Measurements from ENCODE around the gene TXNRD2.
A peak's percentile ranks its signal among the peaks of the same experiment; 100 is the strongest.
"Not testable (repeated sequence)": the region's sequence is repeated elsewhere in the genome, so short reads cannot be mapped to it uniquely, and the experiment has no call there.

TXNRD2 gene

DNA sequence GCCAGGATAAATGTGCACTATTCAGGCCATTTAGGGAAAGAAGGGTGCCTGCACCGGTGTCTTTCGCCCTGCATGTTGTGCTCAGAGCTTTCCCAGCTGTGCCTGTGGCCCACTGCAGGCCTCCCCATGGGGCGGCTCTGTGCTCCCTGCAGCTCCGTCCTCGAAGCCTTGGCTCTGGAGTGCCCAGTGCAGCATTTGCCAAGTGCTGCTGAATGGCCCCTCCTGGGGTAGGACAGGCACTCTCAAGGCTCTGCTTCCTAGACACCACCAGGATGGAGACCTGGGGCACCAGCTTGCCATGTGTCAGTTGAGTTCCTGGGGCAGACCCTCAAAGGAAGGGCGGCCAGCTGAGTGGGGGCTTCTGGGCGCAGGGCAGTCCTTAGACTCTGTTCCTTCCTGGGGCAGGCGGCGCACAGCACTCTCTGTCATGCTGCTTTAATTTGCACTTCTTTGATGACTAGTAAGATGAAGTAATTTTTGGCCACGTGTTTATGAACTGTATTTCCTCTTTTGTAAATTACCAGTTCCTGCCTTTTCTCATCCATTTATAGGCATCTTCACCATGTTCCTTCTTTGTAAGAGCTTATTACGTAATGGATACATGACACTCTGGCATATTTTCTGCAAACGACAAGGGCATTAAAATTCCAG is 54.9 kb downstream of the TXNRD2 start:
- peak; percentile 62 for DNase-seq
- no peak overlapping the region for H3K4me3 Mint-ChIP-seq
- CTCF ChIA-PET, result interaction anchor here (1.1 to 2.2 kb wide), 3 partner anchors 9 to 156 kb away, joined by 3 to 11 read pairs (median 6); no protein-coding TSS in a partner anchor

DNA sequence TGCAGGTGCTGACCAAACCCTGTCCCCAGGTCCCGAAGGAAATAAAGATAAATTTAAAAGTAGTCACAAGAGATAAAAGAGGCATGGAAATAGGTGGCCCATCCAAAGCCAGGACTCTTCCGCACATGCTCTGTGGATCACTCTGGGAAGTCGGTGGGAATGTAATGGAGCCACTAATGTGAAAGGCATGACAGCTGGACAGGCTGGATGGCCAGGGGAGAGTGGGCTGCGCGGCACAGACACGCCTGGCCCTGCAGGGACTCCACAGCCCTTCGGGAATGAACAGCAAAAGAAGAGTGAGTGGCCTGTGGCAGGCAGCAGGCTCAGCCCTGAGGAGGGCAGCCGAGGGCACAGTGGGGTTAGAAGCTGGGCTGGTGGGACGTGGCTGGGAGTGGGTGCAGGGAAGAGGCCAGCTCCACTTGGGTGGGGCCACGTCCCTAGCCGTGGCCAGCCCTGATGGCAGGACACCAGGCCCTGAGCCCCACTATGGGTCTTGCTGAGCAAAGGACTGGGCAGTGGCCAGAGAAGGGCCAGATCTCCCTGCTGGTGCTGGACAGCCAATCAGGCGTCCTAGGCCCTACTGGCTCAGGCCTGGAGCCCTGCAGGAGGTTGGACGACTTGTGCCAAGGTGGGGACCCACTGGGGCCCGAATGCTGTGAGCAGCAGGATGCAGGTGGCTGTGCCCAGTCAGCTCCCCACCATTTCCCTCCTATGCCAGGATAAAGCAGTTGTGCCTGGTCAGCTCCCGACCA is 55.6 kb downstream of the TXNRD2 start:
- DNase-seq, result no peak
- H3K4me3 Mint-ChIP-seq, result no peak overlapping the region
- H3K27me3 Mint-ChIP-seq, result no peaks in the 10 kb centered on the region
- H3K36me3 Mint-ChIP-seq, result peaks cover 1% of the 10 kb centered on the region
- H3K27ac Mint-ChIP-seq, result no peak overlapping the region
- peaks cover 39% of the 10 kb centered on the region for H3K4me1 Mint-ChIP-seq
- CTCF ChIA-PET, result interaction anchor here (1.1 to 2.2 kb wide), 3 partner anchors 10 to 156 kb away, joined by 3 to 11 read pairs (median 6); no protein-coding TSS in a partner anchor
- no peaks in the 10 kb centered on the region for H3K9me3 Mint-ChIP-seq

More for the DNA sequence above, 54.9 kb downstream of the TXNRD2 start:
- Mint-ChIP-seq H3K4me1 (peaks cover 47% of the 10 kb centered on the region), H3K9me3 (no peaks in the 10 kb centered on the region), H3K27me3 (no peaks in the 10 kb centered on the region), H3K27ac (peak overlapping the region; percentile 91), H3K36me3 (peaks cover 1% of the 10 kb centered on the region)

DNA sequence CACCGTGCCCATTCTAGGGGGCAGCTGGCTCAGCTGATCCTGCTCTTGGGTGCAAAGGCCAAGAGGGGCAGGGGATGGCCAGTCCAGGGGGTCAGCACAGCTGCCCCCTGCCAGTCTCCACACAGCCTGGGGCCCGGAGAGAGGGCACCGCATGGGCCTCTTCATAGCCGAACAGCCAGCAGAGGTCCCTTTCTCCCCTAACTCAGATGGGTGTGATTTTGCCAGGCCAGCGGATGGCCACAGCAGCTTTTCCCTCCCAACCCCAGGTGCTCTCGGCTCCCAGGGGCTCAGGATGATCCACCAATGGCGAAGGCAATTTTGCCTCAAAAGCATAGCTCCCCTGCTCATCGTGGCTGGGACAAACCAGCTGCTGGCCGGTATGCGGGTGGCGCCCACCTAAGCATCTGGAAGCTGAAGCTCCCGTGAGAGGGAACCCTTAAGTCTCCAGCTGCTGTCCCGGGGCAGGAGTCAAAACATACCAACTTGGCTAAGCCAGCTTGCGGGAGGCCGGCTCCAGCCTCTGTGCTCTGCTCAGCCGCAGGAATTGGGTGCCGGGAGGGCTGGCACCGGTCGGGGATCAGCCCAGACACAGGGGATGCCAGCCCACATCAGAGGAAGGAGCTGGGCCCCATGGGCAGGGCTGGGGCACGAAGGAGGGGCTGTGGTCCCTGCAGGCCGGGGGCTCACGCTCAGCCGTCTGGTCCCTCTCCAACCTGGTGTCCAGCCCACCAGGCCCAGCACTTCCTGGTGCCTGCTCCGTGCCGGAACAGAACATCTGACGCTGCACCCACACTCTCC is 56.5 kb downstream of the TXNRD2 start:
- CTCF ChIA-PET, result no interaction called here
- DNase-seq, result no peak
- Mint-ChIP-seq H3K27me3 (no peaks in the 10 kb centered on the region), H3K9me3 (no peaks in the 10 kb centered on the region), H3K27ac (no peak overlapping the region), H3K4me3 (no peak overlapping the region), H3K4me1 (peaks cover 31% of the 10 kb centered on the region), H3K36me3 (peaks cover 1% of the 10 kb centered on the region)

DNA sequence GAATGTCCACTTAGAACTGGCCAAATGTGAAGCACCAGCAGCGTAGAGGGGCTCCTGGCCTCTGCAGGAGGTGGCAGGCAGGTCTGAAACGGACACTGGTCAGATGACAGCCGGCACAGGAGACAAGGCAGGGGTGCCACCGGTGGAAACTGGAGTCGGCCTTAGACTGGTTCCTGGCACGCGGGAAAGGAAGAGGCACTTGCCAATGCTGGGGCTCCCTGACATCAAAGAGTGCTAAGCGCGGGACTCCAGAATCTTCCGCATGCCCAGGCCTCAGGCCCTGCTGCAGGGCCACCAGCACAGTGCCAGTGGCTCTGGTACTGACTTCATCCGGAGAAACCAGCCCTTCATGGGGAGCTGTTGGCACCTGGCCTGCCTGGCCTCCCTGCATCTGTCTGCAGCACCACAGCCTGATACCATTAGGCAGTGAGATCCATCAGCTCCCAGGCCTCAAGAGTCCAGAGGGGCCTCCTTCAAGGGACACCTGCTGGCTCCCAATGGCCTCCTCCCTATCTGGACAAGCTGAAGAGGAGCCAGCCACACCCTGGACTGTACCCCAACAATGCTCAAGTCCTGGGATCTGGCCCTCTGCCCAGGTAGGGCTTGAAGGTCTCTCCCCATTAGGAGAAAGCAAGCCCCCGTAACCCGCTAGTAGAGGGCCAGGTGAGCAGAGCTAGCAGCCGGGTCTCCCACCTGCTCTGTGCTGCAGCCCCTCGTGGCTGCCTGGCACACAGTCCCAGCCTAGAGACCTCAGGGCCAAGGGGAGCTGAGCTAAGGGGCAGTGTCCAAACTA is 57.3 kb downstream of the TXNRD2 start:
- H3K4me1 Mint-ChIP-seq, result peaks cover 24% of the 10 kb centered on the region
- H3K4me3 Mint-ChIP-seq, result no peak overlapping the region
- CTCF ChIA-PET, result no interaction called here
- no peak overlapping the region for H3K27ac Mint-ChIP-seq
- no peak for DNase-seq
- no peaks in the 10 kb centered on the region for H3K27me3 Mint-ChIP-seq
- H3K36me3 Mint-ChIP-seq, result peaks cover 1% of the 10 kb centered on the region
- H3K9me3 Mint-ChIP-seq, result no peaks in the 10 kb centered on the region

DNA sequence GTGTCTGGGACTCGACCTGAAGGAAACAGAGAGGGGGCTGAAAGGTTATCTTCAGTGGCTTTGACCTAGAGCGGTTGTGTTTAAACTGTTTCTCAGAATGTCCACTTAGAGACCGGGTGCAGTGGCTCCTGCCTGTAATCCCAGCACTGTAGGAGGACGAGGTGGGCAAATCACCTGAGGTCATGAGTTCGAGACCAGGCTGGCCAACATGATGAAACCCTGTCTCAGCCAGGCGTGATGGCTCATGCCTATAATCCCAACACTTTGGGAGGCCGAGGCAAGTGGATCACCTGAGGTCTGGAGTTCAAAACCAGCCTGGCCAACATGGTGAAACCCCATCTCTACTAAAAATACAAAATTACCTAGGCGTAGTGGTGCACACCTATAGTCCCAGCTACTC is 58.2 kb downstream of the TXNRD2 start:
- CTCF ChIA-PET, H3K36me3 Mint-ChIP-seq, H3K9me3 Mint-ChIP-seq, DNase-seq, H3K27ac Mint-ChIP-seq, H3K4me3 Mint-ChIP-seq, H3K27me3 Mint-ChIP-seq: not testable (repeated sequence)
- H3K4me1 Mint-ChIP-seq, result peaks cover 24% of the 10 kb centered on the region

DNA sequence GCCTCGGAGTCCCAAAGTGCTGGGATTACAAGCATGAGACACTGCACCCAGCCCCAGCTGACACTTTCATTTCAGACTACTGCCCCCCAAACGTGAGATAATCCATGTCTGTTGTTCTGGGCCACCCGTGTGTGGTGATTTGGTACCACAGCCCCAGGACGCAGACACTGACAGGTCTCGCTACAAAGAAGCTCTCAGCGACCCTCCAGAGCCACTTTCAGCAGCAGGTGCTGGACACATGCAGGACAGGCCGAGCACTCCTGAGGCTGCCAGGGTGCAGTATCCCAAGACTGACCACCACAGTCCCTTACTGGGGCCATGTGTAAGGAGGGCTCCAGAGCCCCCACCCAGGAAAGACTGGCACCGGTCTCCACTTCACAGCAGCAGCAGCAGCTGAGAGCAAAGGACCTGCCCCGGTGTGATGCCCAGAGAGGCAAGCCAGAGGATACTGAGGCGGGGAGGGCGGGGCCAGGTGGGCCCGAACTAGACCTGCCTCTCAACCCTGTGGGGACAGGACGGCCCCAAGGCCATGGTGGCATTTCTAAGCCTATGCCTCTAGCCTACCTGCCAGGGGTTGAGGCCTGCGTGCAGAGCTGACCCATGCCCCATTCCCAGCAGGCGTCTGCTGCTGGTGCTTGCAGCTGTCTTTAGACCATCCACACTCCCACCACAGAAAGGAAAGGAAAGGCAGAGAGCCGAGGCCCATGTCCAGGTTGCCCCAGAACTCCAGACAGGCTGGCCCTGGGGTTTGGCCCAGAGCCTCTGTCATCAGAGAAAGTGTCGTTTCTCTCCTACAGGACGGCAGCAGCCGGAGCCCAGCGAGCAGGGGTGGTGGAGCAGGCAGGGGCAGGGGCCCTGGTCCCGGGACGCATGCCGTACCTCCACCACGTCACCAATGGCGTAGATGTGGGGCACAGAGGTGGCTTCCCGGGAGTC is 58.9 kb downstream of the TXNRD2 start:
- H3K27ac Mint-ChIP-seq, result no peak overlapping the region
- H3K4me1 Mint-ChIP-seq, result peaks cover 22% of the 10 kb centered on the region
- no peaks in the 10 kb centered on the region for H3K9me3 Mint-ChIP-seq
- H3K4me3 Mint-ChIP-seq, result no peak overlapping the region
- H3K27me3 Mint-ChIP-seq, result no peaks in the 10 kb centered on the region
- no peak for DNase-seq
- H3K36me3 Mint-ChIP-seq, result peaks cover 1% of the 10 kb centered on the region
- CTCF ChIA-PET, result interaction anchor here (1.1 kb wide), 1 partner anchor 27 kb away, joined by 4 read pairs; no protein-coding TSS in a partner anchor

DNA sequence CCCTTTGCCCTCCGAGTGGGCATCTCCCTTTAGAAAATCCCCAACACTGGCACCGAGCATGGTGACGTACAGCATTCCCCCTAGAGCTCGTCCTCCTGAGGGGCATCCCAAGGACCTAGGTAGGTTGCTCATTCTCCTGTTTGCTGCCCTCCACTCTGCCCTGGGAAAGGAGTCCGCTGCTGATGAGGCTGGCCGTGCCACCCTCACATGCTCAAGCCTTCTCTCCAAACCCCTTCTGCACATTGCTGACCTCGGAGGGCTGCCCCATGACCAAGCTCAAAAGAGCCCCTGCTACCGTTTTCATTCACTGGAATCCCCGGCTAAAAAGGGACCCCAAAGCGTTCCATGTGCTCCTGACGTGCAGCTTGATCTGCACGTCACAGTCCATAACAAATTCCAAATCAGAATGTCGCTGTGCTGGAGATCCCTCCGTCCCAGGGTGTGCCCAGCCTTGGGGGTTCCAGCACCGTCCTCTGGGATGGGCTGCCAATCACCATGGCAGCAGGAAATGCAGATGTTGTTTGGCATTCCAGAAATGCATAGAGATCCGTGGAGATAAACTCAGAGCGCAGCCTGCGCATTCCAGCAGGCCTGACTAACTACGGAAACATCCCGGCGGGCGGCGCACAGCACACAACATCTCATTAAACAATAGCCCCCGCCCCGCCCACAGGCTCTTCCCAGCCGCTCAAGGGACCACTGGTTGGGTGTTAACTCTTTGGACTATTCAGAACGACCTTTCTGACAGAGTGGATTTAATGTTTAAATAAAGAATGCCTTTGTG is 60.6 kb downstream of the TXNRD2 start:
- Mint-ChIP-seq H3K27me3 (no peaks in the 10 kb centered on the region), H3K36me3 (no peaks in the 10 kb centered on the region), H3K27ac (no peak overlapping the region), H3K4me3 (no peak overlapping the region), H3K4me1 (peaks cover 5% of the 10 kb centered on the region), H3K9me3 (no peaks in the 10 kb centered on the region)
- CTCF ChIA-PET, result no interaction called here
- no peak for DNase-seq

DNA sequence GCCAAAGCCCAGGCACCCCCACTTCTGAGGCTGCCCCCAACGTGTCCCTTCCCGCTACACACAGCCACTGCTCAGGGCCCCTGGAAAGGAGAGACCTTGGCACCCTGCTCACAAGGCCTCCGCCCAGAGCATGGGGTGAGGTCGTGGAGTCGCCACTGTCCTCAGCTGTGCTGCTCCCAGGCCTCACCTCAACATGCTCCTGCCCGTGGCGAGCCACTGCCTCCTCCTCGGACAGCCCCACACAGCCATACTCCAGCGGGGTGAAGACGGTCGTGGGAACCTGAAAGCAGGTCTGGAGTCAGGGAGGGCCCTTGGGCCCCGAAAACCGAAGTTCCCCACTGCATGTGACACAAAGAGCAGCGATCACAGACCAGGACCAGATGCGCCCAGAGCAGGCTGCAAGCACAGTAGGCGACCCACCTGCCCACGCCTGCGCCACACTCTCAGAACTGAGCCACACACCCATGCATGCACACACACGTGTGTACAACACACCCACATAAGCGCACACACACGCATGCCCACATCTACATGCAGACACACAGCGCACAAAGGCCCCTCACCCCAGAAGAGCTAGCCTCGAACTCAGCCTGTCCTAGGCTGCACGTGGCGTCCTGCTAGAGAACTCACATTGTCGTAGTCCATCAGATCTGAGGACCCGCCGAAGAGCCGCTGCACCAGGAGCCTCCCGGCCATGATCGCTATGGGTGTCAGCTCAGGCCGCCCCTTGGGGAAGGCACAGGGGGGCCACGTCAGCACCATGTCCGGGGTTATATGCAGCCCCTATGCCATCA is 61.4 kb downstream of the TXNRD2 start:
- DNase-seq, result no peak
- H3K27me3 Mint-ChIP-seq, result no peaks in the 10 kb centered on the region
- no peaks in the 10 kb centered on the region for H3K36me3 Mint-ChIP-seq
- no peak overlapping the region for H3K27ac Mint-ChIP-seq
- no peak overlapping the region for H3K4me3 Mint-ChIP-seq
- no peaks in the 10 kb centered on the region for H3K4me1 Mint-ChIP-seq
- CTCF ChIA-PET, result no interaction called here
- no peaks in the 10 kb centered on the region for H3K9me3 Mint-ChIP-seq

DNA sequence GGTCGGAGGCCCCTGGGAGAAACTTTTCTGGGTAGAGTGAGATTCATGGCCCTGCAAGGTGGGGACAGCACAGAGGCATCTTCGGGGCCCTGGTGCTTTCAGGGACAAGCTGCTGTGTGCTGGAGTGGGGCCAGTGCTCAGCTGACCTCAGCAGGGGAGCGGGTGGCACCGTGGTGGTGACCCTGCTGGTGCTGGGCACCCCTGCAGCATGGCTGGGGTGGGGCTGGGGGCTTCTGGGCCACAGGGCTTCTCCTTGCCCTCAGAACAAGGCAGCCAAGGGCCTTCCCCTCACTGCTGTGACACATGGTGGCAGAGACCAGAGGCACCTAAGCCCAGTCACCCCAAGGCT is 62.0 kb downstream of the TXNRD2 start:
- H3K9me3 Mint-ChIP-seq, result no peaks in the 10 kb centered on the region
- CTCF ChIA-PET, result no interaction called here
- H3K27me3 Mint-ChIP-seq, result no peaks in the 10 kb centered on the region

DNA sequence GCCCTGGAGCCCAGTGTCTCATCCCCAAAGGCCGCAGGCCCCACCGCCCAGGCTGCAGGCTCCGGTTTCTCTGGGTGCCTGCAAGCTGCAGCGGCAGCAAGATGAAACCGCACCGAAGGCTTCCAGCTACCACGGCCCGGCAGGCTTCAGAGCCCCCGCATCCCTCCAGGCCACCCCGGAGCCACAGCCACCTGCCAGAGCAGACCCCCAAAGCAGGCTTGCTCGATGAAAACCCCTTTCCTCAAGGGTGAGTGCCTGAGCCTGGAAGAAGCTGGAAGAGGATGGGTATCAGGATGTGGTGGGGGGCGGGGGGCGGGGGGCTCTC is 62.4 kb downstream of the TXNRD2 start:
- Mint-ChIP-seq H3K4me3 (no peak overlapping the region), H3K36me3 (no peaks in the 10 kb centered on the region), H3K27ac (no peak overlapping the region), H3K9me3 (no peaks in the 10 kb centered on the region), H3K27me3 (no peaks in the 10 kb centered on the region), H3K4me1 (peaks cover 7% of the 10 kb centered on the region)
- DNase-seq, result no peak
- CTCF ChIA-PET, result no interaction called here

More for the DNA sequence above, 62.0 kb downstream of the TXNRD2 start:
- DNase-seq, result no peak
- Mint-ChIP-seq H3K4me3 (no peak overlapping the region), H3K4me1 (peaks cover 3% of the 10 kb centered on the region), H3K27ac (no peak overlapping the region), H3K36me3 (no peaks in the 10 kb centered on the region)

DNA sequence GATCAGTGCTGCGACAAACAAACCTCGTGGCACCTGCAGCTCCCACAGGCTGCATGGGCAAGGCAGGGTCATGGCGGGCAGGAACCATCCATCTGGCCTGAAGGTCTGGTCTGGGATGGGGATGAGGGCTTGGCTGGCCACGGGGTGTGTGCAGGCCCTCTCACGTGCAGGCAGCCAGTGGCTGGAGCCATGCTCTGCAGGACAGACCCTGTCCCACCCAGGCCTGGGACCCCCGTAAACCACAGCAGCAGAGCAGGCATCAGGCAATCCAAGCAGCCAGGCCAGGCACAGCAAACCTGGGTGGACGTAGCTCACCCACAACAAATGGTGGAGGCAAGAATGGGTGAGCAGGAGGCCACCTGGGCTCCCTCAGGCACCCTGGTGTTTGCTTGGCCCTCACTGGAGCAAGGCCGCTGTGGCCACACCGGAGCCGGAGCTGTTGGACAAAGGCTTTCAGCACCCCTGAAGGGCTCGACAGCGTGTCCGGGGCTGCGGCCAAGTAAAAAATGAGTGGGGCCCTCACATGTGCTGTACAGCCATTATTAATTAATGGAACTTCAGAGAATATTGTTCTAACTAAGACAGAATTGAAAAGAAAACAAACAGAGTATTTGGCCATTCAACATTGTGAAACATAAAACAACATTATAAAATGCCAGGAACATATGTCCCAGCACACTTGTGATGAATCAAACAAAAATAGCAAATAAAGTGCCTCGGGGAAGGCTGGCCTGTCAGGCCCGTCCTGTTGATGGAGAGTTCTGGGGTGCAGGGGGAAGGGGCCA is 63.0 kb downstream of the TXNRD2 start:
- H3K4me3 Mint-ChIP-seq, result no peak overlapping the region
- CTCF ChIA-PET, result no interaction called here
- DNase-seq, result no peak
- H3K27ac Mint-ChIP-seq, result no peak overlapping the region
- no peaks in the 10 kb centered on the region for H3K36me3 Mint-ChIP-seq
- no peaks in the 10 kb centered on the region for H3K27me3 Mint-ChIP-seq
- peaks cover 10% of the 10 kb centered on the region for H3K4me1 Mint-ChIP-seq
- H3K9me3 Mint-ChIP-seq, result no peaks in the 10 kb centered on the region

All from activated naive CD4-positive, alpha-beta T cell treated with anti-CD3 and anti-CD28 coated beads, Interleukin-2, amount 10 ng/mL, durations not matched to agents 7 days and 5 days (primary cell).